ENCODE measurements around the gene TPD52L1. TPM values are rescaled to one million over a fixed set of nuclear protein-coding genes. Genes with fewer than 3 reads are reported as not detected.

The TPD52L1 gene
- total and polyA plus RNA-seq, 2 experiments from 2014 or later, result 171 to 182 TPM

DNA sequence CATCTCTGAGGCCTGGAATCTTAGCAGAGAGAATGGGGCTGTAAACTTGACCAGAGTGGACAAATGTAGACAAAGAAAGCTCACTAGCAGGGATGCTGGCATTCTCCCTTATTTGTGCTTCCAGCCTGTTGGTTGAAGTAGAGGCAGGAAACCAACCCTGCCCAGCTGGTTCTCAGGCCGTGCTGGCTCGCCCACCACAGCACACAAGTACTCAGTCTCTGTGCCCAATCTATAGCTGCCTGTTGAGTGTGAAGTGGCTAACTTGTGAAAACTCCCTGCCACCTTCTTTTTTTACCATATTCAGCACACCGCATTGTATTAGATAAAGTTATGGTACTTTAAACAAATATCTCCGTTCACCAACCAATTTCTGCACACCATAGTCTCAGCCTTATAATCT lies 110.9 kb downstream of the TPD52L1 start:
- Histone ChIP-seq H3K4me2 (no peak overlapping the region), H3K9me3 (ENCODE audit: low read depth) (no peaks in the 10 kb centered on the region), H3K27me3 (no peaks in the 10 kb centered on the region), H3K36me3 (replicated peaks; ENCODE audit: insufficient read depth, low read depth) (no peaks in the 10 kb centered on the region), H3K79me2 (no peaks in the 10 kb centered on the region), H3K27ac (no peak overlapping the region), H3K4me1 (ENCODE audit: insufficient read depth) (no peaks in the 10 kb centered on the region), H2AFZ (no peak overlapping the region), H4K20me1 (ENCODE audit: insufficient read depth, poor library complexity, severe bottlenecking) (no peaks in the 10 kb centered on the region), H3K9me2 (replicated peaks; ENCODE audit: insufficient read depth) (no peaks in the 10 kb centered on the region), H3K4me3 (no peak overlapping the region)
- TF ChIP-seq EZH2 (IDR thresholded peaks at IDR 0.05; ENCODE audit: borderline replicate concordance), result no peak
- TF ChIP-seq CTCF (IDR thresholded peaks at IDR 0.05; ENCODE audit: poor library complexity), result no peak
- TF ChIP-seq EZH2phosphoT487 (IDR thresholded peaks at IDR 0.05; ENCODE audit: low read depth, severe bottlenecking, unreplicated experiment), result no peak
- DNase-seq (ENCODE audit: low spot score), result no peak
- WGBS (ENCODE audit: low lambda C conversion rate, missing lambda C conversion rate), result 90% methylated on average over 4 of the region's 4 CpGs

GRCh38 chr6:125267806-125268523 lies 114.4 kb downstream of the TPD52L1 start:
- WGBS (ENCODE audit: low lambda C conversion rate, missing lambda C conversion rate), result 90% methylated on average over 12 of the region's 12 CpGs
- Histone ChIP-seq H3K36me3 (replicated peaks; ENCODE audit: insufficient read depth, low read depth) (no peaks in the 10 kb centered on the region), H3K27ac (no peak overlapping the region), H3K4me2 (no peak overlapping the region), H3K9me3 (ENCODE audit: low read depth) (no peaks in the 10 kb centered on the region), H3K27me3 (no peaks in the 10 kb centered on the region), H3K9me2 (replicated peaks; ENCODE audit: insufficient read depth) (no peaks in the 10 kb centered on the region), H2AFZ (no peak overlapping the region), H3K79me2 (no peaks in the 10 kb centered on the region), H4K20me1 (ENCODE audit: insufficient read depth, poor library complexity, severe bottlenecking) (no peaks in the 10 kb centered on the region), H3K4me1 (ENCODE audit: insufficient read depth) (no peaks in the 10 kb centered on the region), H3K4me3 (no peak overlapping the region)
- no peak for DNase-seq (ENCODE audit: low spot score)
- TF ChIP-seq CTCF (IDR thresholded peaks at IDR 0.05; ENCODE audit: poor library complexity) (no peak), EZH2phosphoT487 (IDR thresholded peaks at IDR 0.05; ENCODE audit: low read depth, severe bottlenecking, unreplicated experiment) (no peak), EZH2 (IDR thresholded peaks at IDR 0.05; ENCODE audit: borderline replicate concordance) (no peak)

- Histone ChIP-seq H3K27me3 (no peaks in the 10 kb centered on the region), H3K9me2 (replicated peaks; ENCODE audit: insufficient read depth) (no peaks in the 10 kb centered on the region), H3K79me2 (no peaks in the 10 kb centered on the region), H3K36me3 (replicated peaks; ENCODE audit: insufficient read depth, low read depth) (no peaks in the 10 kb centered on the region), H2AFZ (no peak overlapping the region), H3K27ac (no peak overlapping the region), H4K20me1 (ENCODE audit: insufficient read depth, poor library complexity, severe bottlenecking) (no peaks in the 10 kb centered on the region), H3K4me1 (ENCODE audit: insufficient read depth) (no peaks in the 10 kb centered on the region), H3K4me2 (no peak overlapping the region), H3K4me3 (no peak overlapping the region), H3K9me3 (ENCODE audit: low read depth) (no peaks in the 10 kb centered on the region)
- 99% methylated on average over 4 of the region's 4 CpGs for WGBS (ENCODE audit: low lambda C conversion rate, missing lambda C conversion rate)
- TF ChIP-seq EZH2phosphoT487 (IDR thresholded peaks at IDR 0.05; ENCODE audit: low read depth, severe bottlenecking, unreplicated experiment) (no peak), CTCF (IDR thresholded peaks at IDR 0.05; ENCODE audit: poor library complexity) (no peak), EZH2 (IDR thresholded peaks at IDR 0.05; ENCODE audit: borderline replicate concordance) (no peak)
- DNase-seq (ENCODE audit: low spot score), result no peak
Observed at GRCh38 chr6:125268765-125269164, 115.2 kb downstream of the TPD52L1 start.

Data from hepatocyte (in vitro differentiated cells).